H1 (cell line): ENCODE data around the gene GPRIN3. TPM values are rescaled to one million over a fixed set of nuclear protein-coding genes. Genes with fewer than 3 reads are reported as not detected.

Experiments
- CTCF ChIA-PET: fragments of 300-600 bp; sonication (Branson Sonifier 250); formaldehyde crosslinking; loops from one replicate; lab custom pipeline; 2021; ENCODE audit not compliant: partially characterized antibody; lab: Charles Lee
- POLR2A ChIA-PET: fragments of 300-600 bp; sonication (Branson Sonifier 250); formaldehyde crosslinking; loops from one replicate; lab custom pipeline; 2021; ENCODE audit warnings: inconsistent platforms; ENCODE audit not compliant: partially characterized antibody; lab: Charles Lee
- DNase-seq, 2 experiments: peaks; one replicate each; pipeline versions ENCODE4 v3.0.0 to v3.0.0-alpha.2; 2010 to 2022; ENCODE audit warnings: low spot score in 2 of 2, low read depth in 1 of 2, mixed read lengths in 1 of 2
- FAIRE-seq: peaks from 2 replicates; lab custom pipeline; 2011; peaks lifted over from hg19 to GRCh38; lab: Jason Lieb, UNC
- H2AFZ ChIP-seq: 2 replicates; pipeline ENCODE4 v1.8.1; 2012; ENCODE audit warnings: low read length, inconsistent platforms
- H2AK5ac ChIP-seq: 2 replicates; pipeline ENCODE4 v1.6.1; 2013; ENCODE audit warnings: low read depth, low read length
- H2BK120ac ChIP-seq: replicated peaks from 2 replicates; pipeline ENCODE3; 2013; ENCODE audit warnings: low read depth, low read length, inconsistent platforms
- H2BK12ac ChIP-seq: 2 replicates; pipeline ENCODE4 v1.6.1; 2013; ENCODE audit warnings: low read depth, low read length
- H2BK15ac ChIP-seq: 2 replicates; pipeline ENCODE4 v1.6.1; 2013; ENCODE audit warnings: low read length
- H2BK20ac ChIP-seq: 2 replicates; pipeline ENCODE4 v1.6.1; 2013; ENCODE audit warnings: low read length
- H2BK5ac ChIP-seq: 2 replicates; pipeline ENCODE4 v1.6.1; 2013; ENCODE audit warnings: low read depth, low read length
- H3K14ac ChIP-seq: 2 replicates; pipeline ENCODE4 v1.6.1; 2013; ENCODE audit warnings: inconsistent platforms; ENCODE audit not compliant: insufficient read length
- H3K18ac ChIP-seq: 2 replicates; pipeline ENCODE4 v1.6.1; 2013; ENCODE audit warnings: low read length; ENCODE audit errors: extremely low read depth
- H3K23ac ChIP-seq: 2 replicates; pipeline ENCODE4 v1.6.1; 2013; ENCODE audit warnings: inconsistent platforms; ENCODE audit not compliant: insufficient read length
- H3K23me2 ChIP-seq: 2 replicates; pipeline ENCODE4 v1.6.1; 2013; ENCODE audit warnings: low read depth, low read length
- H3K27ac ChIP-seq: 2 replicates; pipeline ENCODE4 v1.6.1; 2011; ENCODE audit warnings: low read depth, low read length, inconsistent platforms
- H3K27me3 ChIP-seq, 4 experiments: replicated peaks in 1 of 4; 1 replicate in 1 of 4; 2 replicates in 3 of 4; pipeline versions ENCODE4 v1.6.1 to v1.8.1; 2011 to 2013; ENCODE audit warnings: low read length in 3 of 4, mild to moderate bottlenecking in 3 of 4, inconsistent platforms in 2 of 4, mixed read lengths in 2 of 4, moderate library complexity in 1 of 4; ENCODE audit not compliant: control insufficient read depth in 3 of 4, insufficient read depth in 3 of 4; ENCODE audit errors: extremely low read depth in 1 of 4
- H3K36me3 ChIP-seq, 4 experiments: 2 replicates each; pipeline versions ENCODE4 v1.6.1 to v1.8.1; 2011 to 2013; ENCODE audit warnings: mild to moderate bottlenecking in 4 of 4, low read length in 3 of 4, moderate library complexity in 2 of 4, control low read depth in 1 of 4, inconsistent platforms in 1 of 4; ENCODE audit not compliant: insufficient read depth in 4 of 4, control insufficient read depth in 2 of 4
- H3K4ac ChIP-seq: replicated peaks from 2 replicates; pipeline ENCODE3; 2013; ENCODE audit warnings: low read length, low read depth, mixed read lengths, inconsistent platforms; ENCODE audit not compliant: insufficient read length
- H3K4me1 ChIP-seq, 4 experiments: replicated peaks in 1 of 4; 1 replicate in 1 of 4; 2 replicates in 3 of 4; pipeline versions ENCODE4 v1.6.1 to v1.8.1; 2011 to 2013; ENCODE audit warnings: low read length in 3 of 4, inconsistent platforms in 2 of 4, mixed read lengths in 1 of 4; ENCODE audit not compliant: insufficient read depth in 4 of 4, control insufficient read depth in 3 of 4
- H3K4me2 ChIP-seq, 2 experiments: 2 replicates each; pipeline versions ENCODE4 v1.6.1 to v1.8.1; 2011 to 2013; ENCODE audit warnings: low read depth in 2 of 2, low read length in 2 of 2, control low read depth in 1 of 2, inconsistent platforms in 1 of 2, mild to moderate bottlenecking in 1 of 2; ENCODE audit not compliant: insufficient read depth in 1 of 2
- H3K4me3 ChIP-seq, 4 experiments: fragments of 200-600, 300-600 bp in 1 of 4; sonication (generic), shearing (Covaris generic), sonication (Bioruptor Twin) in 1 of 4; 2 replicates each; pipeline versions ENCODE4 v1.5.1 to v1.8.1; 2011 to 2016; ENCODE audit warnings: low read length in 4 of 4, low read depth in 3 of 4, control low read depth in 2 of 4, inconsistent platforms in 2 of 4, mild to moderate bottlenecking in 2 of 4, mixed read lengths in 1 of 4, moderate library complexity in 1 of 4; ENCODE audit not compliant: insufficient read depth in 2 of 4; ENCODE audit errors: extremely low read depth in 1 of 4
- H3K56ac ChIP-seq: replicated peaks from 2 replicates; pipeline ENCODE3; 2013; ENCODE audit warnings: low read depth, mild to moderate bottlenecking, mixed read lengths, low read length, inconsistent platforms; ENCODE audit not compliant: insufficient read length
- H3K79me1 ChIP-seq: 2 replicates; pipeline ENCODE4 v1.6.1; 2013; ENCODE audit warnings: low read depth, low read length, control low read depth
- H3K79me2 ChIP-seq, 2 experiments: 2 replicates each; pipeline versions ENCODE4 v1.6.1 to v1.8.1; 2012 to 2013; ENCODE audit warnings: low read length in 2 of 2, mild to moderate bottlenecking in 2 of 2, inconsistent platforms in 1 of 2; ENCODE audit not compliant: insufficient read depth in 2 of 2, control insufficient read depth in 1 of 2
- H3K9ac ChIP-seq, 4 experiments: replicated peaks in 1 of 4; 1 replicate in 1 of 4; 2 replicates in 3 of 4; pipeline versions ENCODE4 v1.6.1 to v1.8.1; 2011 to 2013; ENCODE audit warnings: low read depth in 3 of 4, low read length in 3 of 4, control low read depth in 2 of 4, mild to moderate bottlenecking in 2 of 4, moderate library complexity in 2 of 4, inconsistent platforms in 1 of 4; ENCODE audit errors: extremely low read depth in 1 of 4
- H3K9me3 ChIP-seq, 2 experiments: 2 replicates each; pipeline versions ENCODE4 v1.6.1 to v1.8.1; 2012 to 2013; ENCODE audit warnings: mild to moderate bottlenecking in 2 of 2, moderate library complexity in 2 of 2, control low read depth in 1 of 2, inconsistent platforms in 1 of 2, low read depth in 1 of 2, low read length in 1 of 2, mixed read lengths in 1 of 2; ENCODE audit not compliant: insufficient read depth in 2 of 2
- H4K20me1 ChIP-seq, 2 experiments: replicated peaks in 1 of 2; 2 replicates each; pipeline versions ENCODE3 to v1.8.1; 2011 to 2013; ENCODE audit warnings: inconsistent platforms in 2 of 2, low read length in 2 of 2, mild to moderate bottlenecking in 1 of 2; ENCODE audit not compliant: insufficient read depth in 2 of 2, control insufficient read depth in 1 of 2
- H4K5ac ChIP-seq: 2 replicates; pipeline ENCODE4 v1.6.1; 2013; ENCODE audit warnings: low read length, low read depth, mixed read lengths, inconsistent platforms; ENCODE audit not compliant: insufficient read length
- H4K8ac ChIP-seq: 2 replicates; pipeline ENCODE4 v1.8.0; 2013; ENCODE audit warnings: mild to moderate bottlenecking, moderate library complexity, low read length, inconsistent platforms; ENCODE audit not compliant: insufficient read depth; ENCODE audit errors: extremely low read depth
- H4K91ac ChIP-seq: replicated peaks from 2 replicates; pipeline ENCODE3; 2013; ENCODE audit warnings: low read length, mixed read lengths, inconsistent platforms; ENCODE audit not compliant: insufficient read length
- ATF3 ChIP-seq: IDR thresholded peaks from 2 replicates; pipeline ENCODE4 v1.6.1; 2011; ENCODE audit warnings: low read depth, mild to moderate bottlenecking, low read length; ENCODE audit not compliant: insufficient read depth
- EP300 ChIP-seq, 2 experiments: IDR thresholded peaks; 1 replicate in 1 of 2; 2 replicates in 1 of 2; pipeline ENCODE4 v1.6.1; 2011 to 2012; ENCODE audit warnings: low read depth in 2 of 2, low read length in 2 of 2, mild to moderate bottlenecking in 2 of 2, borderline replicate concordance in 1 of 2, inconsistent platforms in 1 of 2, moderate library complexity in 1 of 2
- EZH2 ChIP-seq: fragments of 200-600 bp; sonication (generic); IDR thresholded peaks from 2 replicates; pipeline ENCODE4 v1.7.1; 2012; ENCODE audit warnings: low read depth, mild to moderate bottlenecking, moderate library complexity, low read length, inconsistent platforms; ENCODE audit not compliant: severe bottlenecking
- KDM4A ChIP-seq: IDR thresholded peaks from one replicate; pipeline ENCODE4 v1.7.1; 2012; ENCODE audit warnings: low read depth, mild to moderate bottlenecking, moderate library complexity, low read length, inconsistent platforms; ENCODE audit not compliant: severe bottlenecking
- MAFK ChIP-seq: IDR thresholded peaks from 2 replicates; pipeline ENCODE4 v1.6.1; 2012; ENCODE audit warnings: low read depth, mild to moderate bottlenecking, improper control_type of control experiment, low read length
- MAX ChIP-seq: IDR thresholded peaks from 2 replicates; pipeline ENCODE4 v1.6.1; 2012; ENCODE audit warnings: inconsistent platforms
- NANOG ChIP-seq: IDR thresholded peaks from 2 replicates; pipeline ENCODE4 v1.6.1; 2011; ENCODE audit warnings: low read length, low read depth, mild to moderate bottlenecking, inconsistent platforms; ENCODE audit not compliant: insufficient read depth, poor library complexity, severe bottlenecking
- RAD21 ChIP-seq, 2 experiments: IDR thresholded peaks in 1 of 2; conservative IDR thresholded peaks in 1 of 2; 2 replicates each; pipeline ENCODE4 v1.6.1; 2011; ENCODE audit warnings: low read depth in 2 of 2, low read length in 2 of 2, improper control_type of control experiment in 1 of 2, inconsistent platforms in 1 of 2, mild to moderate bottlenecking in 1 of 2, moderate library complexity in 1 of 2
- RBBP5 ChIP-seq: IDR thresholded peaks from 2 replicates; pipeline ENCODE4 v1.7.1; 2012; ENCODE audit warnings: low read depth, mild to moderate bottlenecking, inconsistent platforms, low read length, moderate library complexity, borderline replicate concordance
- SIRT6 ChIP-seq: IDR thresholded peaks from one replicate; pipeline ENCODE4 v1.7.1; 2012; ENCODE audit warnings: low read length, inconsistent platforms
- SIX5 ChIP-seq: IDR thresholded peaks from 2 replicates; pipeline ENCODE4 v1.6.1; 2011; ENCODE audit warnings: mild to moderate bottlenecking, low read depth, low read length
- TAF7 ChIP-seq: optimal IDR thresholded peaks from 2 replicates; pipeline ENCODE3; 2011; ENCODE audit warnings: low read depth, mild to moderate bottlenecking, inconsistent platforms, low read length, moderate library complexity, borderline replicate concordance
- whole genome bisulfite sequencing, 2 experiments: shearing (Covaris generic) in 1 of 2; methylation state at CpG; one replicate each; pipeline versions ENCODE4 v1.1.6 to v1.1.7; 2013 to 2015; ENCODE audit warnings: low lambda C conversion rate in 2 of 2, mixed read lengths in 2 of 2, inconsistent platforms in 1 of 2, low coverage in 1 of 2, missing lambda C conversion rate in 1 of 2; ENCODE audit not compliant: insufficient replicate concordance in 2 of 2, insufficient coverage in 1 of 2, insufficient read length in 1 of 2; ENCODE audit errors: extremely low coverage in 1 of 2, missing lambda C conversion rate in 1 of 2; 5-methylcytosine and 5-hydroxymethylcytosine counted together
- polyA plus RNA-seq, 7 experiments: library from polyadenylated mRNA; depleted of rRNA in 3 of 7; stranded (reverse) in 5 of 7; unstranded in 2 of 7; fragments of >200 nt in 5 of 7; fragments of 200-250 nt in 2 of 7; gene quantifications; 1 replicate in 5 of 7; 2 replicates in 1 of 7; 4 replicates in 1 of 7; pipeline versions ENCODE4 v1.2.1 to v1.2.3, GENCODE V29; 2011 to 2013; ENCODE audit warnings: missing spikeins in 2 of 7, mixed read lengths in 2 of 7
- total RNA-seq: library from RNA; stranded (reverse); fragmentation: NEBNext Ultra II Directional; extraction: Animal tissue kit (Norgen Biotek cat#: 25700); gene quantifications from 2 replicates; pipeline ENCODE4 v1.2.1, GENCODE V29; 2021

GPRIN3 gene
- total and polyA plus RNA-seq, 2 of the 8 experiments (the other 6 are each of a cell fraction or from before 2014, with no cell fraction given): 0.17 to 1.4 TPM

GRCh38 chr4:89253935-89254334 lies 53.7 kb downstream of the GPRIN3 start:
- Histone ChIP-seq H3K9ac (no peak overlapping the region), H2BK12ac (no peak overlapping the region), H2AK5ac (no peak overlapping the region), H3K79me2 (no peaks in the 10 kb centered on the region), H2AFZ (no peak overlapping the region), H3K18ac (no peak overlapping the region), H2BK120ac (no peak overlapping the region), H3K4ac (no peak overlapping the region), H4K20me1 (no peaks in the 10 kb centered on the region), H3K23me2 (no peaks in the 10 kb centered on the region; the same call in 1 of the 2 replicates), H2BK20ac (no peak overlapping the region), H3K4me3 (no peak overlapping the region), H4K91ac (no peak overlapping the region), H3K36me3 (no peaks in the 10 kb centered on the region), H2BK5ac (no peak overlapping the region), H3K14ac (no peak overlapping the region), H4K8ac (no peak overlapping the region), H4K5ac (no peak overlapping the region), H3K9me3 (no peaks in the 10 kb centered on the region), H3K56ac (no peak overlapping the region), H3K27me3 (no peaks in the 10 kb centered on the region), H3K79me1 (no peaks in the 10 kb centered on the region), H3K27ac (no peak overlapping the region), H3K23ac (no peak overlapping the region), H2BK15ac (no peak overlapping the region), H3K4me1 (peaks cover 0 to 3% (median under 1%) of the 10 kb centered on the region in 4 experiments; a peak in 3 of 7 replicates), H3K4me2 (no peak overlapping the region)
- WGBS, 2 experiments: 84% methylated on average over 1 of the region's 1 CpG; no CpG with 5 or more reads in 1 of the 2 experiments
- FAIRE-seq (no peak), DNase-seq (no peak)
- ChIA-PET POLR2A (no interaction called here), CTCF (interaction anchor here (0.7 to 2.5 kb wide), 9 partner anchors 9 to 395 kb away, joined by 3 to 13 read pairs (median 3); partner anchors contain the start of gene GPRIN3)
- no peak for TF ChIP-seq KDM4A
- TF ChIP-seq ATF3: no peak
- no peak for TF ChIP-seq TAF7
- TF ChIP-seq NANOG: no peak
- TF ChIP-seq SIRT6: no peak
- TF ChIP-seq RAD21 (IDR thresholded peaks at IDR 0.05 in 1 of 2, conservative IDR thresholded peaks at IDR 0.05 in 1 of 2; ENCODE audit: low read depth in 2 of 2, low read length in 2 of 2): no peak
- TF ChIP-seq MAFK: no peak
- TF ChIP-seq EP300 (IDR thresholded peaks at IDR 0.05; ENCODE audit: borderline replicate concordance in 1 of 2, low read depth in 2 of 2, low read length in 2 of 2): no peak
- TF ChIP-seq MAX: no peak
- no peak for TF ChIP-seq SIX5
- no peak for TF ChIP-seq RBBP5
- TF ChIP-seq EZH2: no peak
